Subcutaneous adipose tissue (tissue), 4 donors: ENCODE results near the gene HECW1. TPM values are rescaled to one million over a fixed set of nuclear protein-coding genes. Genes with fewer than 3 reads are reported as not detected.

ENCODE experiments used
- total RNA-seq, 4 donors: library from RNA; depleted of rRNA; stranded (reverse); fragments of >200 nt; gene quantifications; one replicate each; pipeline ENCODE4 v1.1.0, GENCODE V29; 2016
- TF ChIP-seq, protein P1 (sequence below): fragments of 450-650 bp; IDR thresholded peaks from one replicate; pipeline ENCODE4 v1.5.1; 2016; ENCODE audit warnings: low read depth, mild to moderate bottlenecking, control low read depth, antibody characterized with exemption, moderate library complexity

HECW1 gene
- total RNA-seq, 4 donors from 2014 or later = 0.38 to 2.2 (median 0.80) TPM

DNA sequence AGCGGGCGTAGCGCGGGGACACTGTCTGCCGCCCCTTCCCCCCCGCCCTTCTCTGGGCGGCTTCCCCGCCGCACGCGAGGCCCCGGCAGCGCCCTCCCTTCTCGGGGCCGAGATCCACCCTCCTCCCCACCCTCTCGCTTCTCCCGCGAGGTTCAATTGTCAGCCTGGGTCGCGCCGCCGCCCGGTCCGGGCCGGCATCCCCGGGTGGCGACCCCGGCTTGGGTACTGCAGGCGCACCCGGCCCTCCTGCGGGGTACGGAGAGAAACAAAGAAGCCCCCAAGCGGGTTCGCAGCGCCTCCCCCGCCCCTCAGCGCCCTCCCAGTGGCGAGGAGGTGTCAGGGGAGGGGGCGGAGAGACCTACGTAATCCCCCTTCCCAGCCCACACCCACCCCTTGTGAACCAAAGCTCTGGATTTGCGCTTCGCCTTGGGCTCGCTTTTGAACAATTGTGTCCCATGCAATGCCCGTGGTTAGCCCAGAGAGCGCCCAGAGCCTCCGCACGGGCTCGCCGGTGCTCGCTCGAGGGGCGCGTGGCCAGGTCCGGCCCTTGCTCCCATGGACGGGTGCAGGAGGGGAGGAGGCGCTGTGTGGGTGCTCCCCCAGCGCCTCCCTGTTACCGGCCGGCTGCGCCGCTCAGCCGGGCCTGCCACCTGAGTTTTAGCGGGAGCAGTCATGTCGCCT is 634 bp downstream of the HECW1 start:
- TF ChIP-seq, protein P1, sequence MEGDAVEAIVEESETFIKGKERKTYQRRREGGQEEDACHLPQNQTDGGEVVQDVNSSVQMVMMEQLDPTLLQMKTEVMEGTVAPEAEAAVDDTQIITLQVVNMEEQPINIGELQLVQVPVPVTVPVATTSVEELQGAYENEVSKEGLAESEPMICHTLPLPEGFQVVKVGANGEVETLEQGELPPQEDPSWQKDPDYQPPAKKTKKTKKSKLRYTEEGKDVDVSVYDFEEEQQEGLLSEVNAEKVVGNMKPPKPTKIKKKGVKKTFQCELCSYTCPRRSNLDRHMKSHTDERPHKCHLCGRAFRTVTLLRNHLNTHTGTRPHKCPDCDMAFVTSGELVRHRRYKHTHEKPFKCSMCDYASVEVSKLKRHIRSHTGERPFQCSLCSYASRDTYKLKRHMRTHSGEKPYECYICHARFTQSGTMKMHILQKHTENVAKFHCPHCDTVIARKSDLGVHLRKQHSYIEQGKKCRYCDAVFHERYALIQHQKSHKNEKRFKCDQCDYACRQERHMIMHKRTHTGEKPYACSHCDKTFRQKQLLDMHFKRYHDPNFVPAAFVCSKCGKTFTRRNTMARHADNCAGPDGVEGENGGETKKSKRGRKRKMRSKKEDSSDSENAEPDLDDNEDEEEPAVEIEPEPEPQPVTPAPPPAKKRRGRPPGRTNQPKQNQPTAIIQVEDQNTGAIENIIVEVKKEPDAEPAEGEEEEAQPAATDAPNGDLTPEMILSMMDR = no peak

DNA sequence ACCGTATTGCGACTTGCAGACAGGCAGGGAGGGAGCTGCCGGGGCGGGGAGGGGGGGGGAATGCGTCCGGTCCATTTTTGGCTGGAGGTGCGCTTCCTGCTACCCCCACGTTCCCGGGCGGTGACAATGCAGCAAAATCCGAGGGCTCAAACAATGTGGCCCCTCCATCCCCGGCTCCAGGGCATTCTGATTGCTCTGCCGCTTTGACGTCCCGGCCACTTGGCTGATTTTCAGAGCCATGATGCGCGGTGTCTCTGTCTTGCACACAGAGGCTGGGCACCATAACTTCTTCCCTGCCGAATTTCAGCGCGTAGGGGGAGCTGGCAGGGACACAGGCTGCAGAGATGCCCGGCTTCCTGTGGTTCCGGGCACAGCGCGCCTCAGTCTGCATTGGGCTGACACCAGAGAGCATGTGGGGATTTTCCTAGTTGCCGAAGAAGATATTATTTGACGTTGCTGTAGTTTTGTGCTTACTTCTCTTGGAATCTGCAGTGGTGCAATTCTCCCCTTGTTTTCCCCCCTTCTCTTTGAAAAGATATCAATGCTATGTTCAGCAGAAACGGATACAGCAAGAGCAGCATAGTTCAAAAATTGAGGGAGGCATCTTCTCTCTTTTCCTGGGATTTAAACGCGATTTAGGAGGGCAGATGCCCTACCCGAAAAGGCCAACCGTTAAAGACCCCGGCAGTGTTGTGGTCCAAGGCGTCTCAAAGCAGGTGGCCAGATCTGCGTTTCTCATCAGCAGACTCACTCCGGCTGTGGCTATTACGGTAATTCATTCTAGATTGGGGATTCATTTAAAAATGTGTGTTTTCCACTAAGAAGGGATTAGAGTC is 1.4 kb downstream of the HECW1 start:
- TF ChIP-seq, protein P1 = no peak

DNA sequence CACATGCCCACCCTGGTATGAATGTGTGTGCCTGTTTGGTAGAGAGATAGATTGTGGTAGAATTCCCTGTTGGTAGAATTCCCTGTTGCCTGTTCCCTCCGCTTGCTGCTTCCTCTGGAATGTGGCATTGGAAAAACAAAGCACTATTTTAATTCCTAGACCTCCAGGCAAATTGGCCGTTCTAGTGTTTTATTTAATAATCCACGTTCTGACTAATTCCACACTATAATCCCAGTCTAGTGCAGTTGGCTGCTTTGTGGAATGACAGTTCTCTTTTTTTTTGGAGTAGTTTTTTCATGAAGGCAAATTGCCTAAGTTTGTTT is 2.0 kb downstream of the HECW1 start:
- TF ChIP-seq, protein P1 = no peak

DNA sequence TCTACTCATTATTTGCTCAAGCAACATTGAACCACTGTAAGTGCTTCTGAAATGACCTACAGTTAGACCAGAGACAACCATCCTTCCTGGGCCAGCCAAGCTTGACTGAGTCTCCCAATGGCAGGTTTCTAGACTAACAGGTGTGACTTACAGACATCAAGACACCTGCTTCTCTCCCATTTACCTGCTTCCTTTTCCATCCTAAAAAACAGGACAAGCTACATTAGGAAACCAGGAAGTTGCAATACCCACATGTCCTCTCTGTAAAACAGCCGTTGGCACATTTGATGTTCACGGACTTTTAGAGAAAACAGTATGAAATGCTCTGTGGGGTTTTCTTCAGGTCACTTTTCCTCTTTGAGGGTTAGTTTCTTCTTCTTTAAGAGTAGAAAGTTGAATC is 4.0 kb downstream of the HECW1 start:
- TF ChIP-seq, protein P1 = no peak

DNA sequence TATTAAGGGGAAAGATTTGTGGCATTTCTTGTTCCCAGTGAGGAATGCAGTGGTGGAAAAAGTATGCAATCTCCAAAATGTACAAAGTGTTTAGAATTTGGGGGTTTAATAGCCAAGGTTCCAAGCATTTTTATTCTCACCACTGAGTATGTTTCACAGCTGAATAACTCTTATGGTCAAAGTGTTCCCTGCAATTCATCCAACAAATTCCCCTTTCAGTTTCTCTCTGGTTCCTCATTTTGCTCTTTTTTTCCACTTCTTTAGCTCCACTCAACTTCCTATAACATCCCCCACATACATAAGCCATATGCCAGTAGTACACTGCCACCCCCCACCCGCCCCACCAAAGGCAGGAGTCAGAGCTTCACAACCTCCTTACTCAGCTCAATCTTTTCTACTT is 4.6 kb downstream of the HECW1 start:
- TF ChIP-seq, protein P1 = no peak

DNA sequence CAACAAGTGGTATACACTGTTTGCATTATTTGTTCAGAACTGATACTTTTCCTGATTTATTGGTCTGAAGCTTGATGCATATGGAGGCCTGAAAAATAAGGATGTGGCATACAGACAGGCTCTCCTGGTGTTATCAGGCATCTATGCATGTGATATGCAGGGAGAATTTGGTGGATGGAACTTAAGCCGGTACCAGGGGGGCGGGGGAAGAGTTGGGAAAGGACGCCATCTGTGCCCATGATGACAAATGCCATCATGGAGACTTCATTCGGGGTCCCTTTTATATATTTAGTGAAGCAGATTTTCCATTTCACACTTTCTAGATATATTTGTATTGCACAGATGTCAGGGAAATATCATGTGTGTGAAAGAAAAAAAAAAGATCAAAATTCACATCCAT is 5.4 kb downstream of the HECW1 start:
- TF ChIP-seq, protein P1 = no peak

DNA sequence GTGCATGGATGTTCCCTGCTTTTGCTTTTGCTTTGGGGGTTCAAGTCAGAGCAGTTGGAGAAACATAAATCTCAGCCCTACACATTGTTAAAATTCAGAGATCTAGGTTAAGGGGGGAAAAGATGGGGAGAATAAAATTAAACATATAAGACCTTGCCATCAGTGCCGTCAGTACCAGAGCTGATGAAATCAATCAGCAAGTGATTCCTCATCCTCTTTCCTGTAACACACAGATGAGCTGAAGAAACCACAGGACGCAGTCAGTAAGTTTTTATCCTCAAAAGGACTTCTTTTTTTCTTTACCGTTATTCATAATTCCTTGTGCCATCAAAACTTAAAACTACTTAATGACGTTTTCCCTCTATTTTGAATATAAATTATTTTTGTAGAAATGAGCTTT is 5.9 kb downstream of the HECW1 start:
- TF ChIP-seq, protein P1 = no peak
